GM12875 (cell line): ENCODE data around the gene ACER3.

ENCODE experiments used
- H3K4me3 ChIP-seq: one replicate; pipeline ENCODE4 v1.5.1; 2011; ENCODE audit warnings: low read depth, low read length, control low read depth
- TF ChIP-seq, protein P1 (sequence below): IDR thresholded peaks from 2 replicates; pipeline ENCODE4 v1.5.1; 2011; ENCODE audit warnings: low read depth, mild to moderate bottlenecking, control low read depth, inconsistent platforms, low read length, moderate library complexity, borderline replicate concordance; ENCODE audit not compliant: insufficient read depth

The ACER3 gene

DNA sequence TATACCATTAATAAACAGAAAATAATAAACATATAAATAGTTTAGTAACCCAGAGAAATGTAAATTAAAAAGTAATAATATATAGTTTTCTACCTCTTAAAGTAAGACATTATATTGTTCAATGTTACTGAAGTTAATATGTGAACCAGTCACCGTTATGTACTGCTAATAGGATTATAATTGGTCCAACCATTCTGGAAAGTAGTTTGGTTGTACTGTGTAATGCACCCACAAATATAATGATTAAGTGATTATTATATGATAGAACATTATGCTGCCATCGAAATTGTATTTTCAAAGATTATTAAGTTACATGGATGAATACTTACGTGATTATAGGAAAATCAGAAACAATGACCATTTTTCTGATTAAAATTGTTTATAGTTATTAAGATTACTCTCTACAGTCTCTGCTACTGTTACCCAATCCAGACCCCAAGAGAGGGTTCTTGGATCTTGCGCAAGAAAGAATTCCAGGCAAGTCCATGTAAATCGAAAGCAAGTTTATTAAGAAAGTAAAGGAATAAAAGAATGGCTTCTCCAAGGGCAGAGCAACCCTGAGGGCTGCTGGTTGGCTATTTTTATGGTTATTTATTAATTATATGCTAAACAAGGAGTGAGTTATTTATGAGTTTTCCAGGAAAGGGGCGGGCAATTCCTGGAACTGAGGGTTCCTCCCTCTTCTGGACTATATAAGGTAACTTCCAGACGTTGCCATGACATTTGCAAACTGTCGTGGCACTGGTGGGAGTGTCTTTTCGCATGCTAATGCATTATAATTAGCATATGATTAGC is 50.1 kb downstream of the ACER3 start:
- H3K4me3 ChIP-seq, result no peak overlapping the region
- TF ChIP-seq, protein P1, sequence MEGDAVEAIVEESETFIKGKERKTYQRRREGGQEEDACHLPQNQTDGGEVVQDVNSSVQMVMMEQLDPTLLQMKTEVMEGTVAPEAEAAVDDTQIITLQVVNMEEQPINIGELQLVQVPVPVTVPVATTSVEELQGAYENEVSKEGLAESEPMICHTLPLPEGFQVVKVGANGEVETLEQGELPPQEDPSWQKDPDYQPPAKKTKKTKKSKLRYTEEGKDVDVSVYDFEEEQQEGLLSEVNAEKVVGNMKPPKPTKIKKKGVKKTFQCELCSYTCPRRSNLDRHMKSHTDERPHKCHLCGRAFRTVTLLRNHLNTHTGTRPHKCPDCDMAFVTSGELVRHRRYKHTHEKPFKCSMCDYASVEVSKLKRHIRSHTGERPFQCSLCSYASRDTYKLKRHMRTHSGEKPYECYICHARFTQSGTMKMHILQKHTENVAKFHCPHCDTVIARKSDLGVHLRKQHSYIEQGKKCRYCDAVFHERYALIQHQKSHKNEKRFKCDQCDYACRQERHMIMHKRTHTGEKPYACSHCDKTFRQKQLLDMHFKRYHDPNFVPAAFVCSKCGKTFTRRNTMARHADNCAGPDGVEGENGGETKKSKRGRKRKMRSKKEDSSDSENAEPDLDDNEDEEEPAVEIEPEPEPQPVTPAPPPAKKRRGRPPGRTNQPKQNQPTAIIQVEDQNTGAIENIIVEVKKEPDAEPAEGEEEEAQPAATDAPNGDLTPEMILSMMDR, result no peak

DNA sequence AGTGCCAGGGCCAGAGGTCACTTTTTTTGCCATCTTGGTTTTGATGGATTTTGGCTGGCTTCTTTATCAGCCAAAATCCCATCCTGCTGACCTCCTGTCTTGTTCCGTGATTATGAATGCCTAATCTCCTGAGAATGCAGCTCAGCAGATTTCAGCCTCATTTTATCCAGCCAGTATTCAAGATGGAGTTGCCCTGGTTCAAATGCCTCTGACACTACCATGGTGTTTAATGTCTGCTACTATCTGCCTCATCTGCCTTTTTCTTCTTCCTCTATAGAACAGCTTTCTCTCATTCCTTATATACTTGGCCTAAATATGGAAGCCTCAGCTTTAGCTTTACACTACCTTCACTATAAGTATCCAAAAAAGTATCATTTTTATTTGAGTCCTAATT is 50.7 kb downstream of the ACER3 start:
- H3K4me3 ChIP-seq, result no peak overlapping the region
- TF ChIP-seq, protein P1, result no peak

DNA sequence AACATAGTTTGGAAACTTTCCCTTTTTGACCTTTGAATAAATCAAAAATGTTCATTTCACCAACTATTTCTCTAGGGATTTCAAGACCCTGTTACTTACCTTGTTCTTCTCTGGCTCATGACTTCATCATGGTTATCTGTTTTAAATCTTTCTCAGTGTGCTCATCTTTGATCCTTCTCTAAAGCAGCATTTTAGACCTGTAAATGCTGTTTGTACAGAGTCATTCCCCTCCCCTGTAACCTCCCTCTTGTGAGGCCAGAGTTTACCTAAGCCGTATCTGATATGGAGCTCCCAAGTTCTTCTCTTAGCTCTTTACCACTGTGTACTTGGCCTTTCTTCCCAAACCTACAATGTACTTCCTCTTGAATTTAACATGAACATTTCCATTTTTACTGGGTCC is 56.0 kb downstream of the ACER3 start:
- no peak overlapping the region for H3K4me3 ChIP-seq
- TF ChIP-seq, protein P1, result no peak

DNA sequence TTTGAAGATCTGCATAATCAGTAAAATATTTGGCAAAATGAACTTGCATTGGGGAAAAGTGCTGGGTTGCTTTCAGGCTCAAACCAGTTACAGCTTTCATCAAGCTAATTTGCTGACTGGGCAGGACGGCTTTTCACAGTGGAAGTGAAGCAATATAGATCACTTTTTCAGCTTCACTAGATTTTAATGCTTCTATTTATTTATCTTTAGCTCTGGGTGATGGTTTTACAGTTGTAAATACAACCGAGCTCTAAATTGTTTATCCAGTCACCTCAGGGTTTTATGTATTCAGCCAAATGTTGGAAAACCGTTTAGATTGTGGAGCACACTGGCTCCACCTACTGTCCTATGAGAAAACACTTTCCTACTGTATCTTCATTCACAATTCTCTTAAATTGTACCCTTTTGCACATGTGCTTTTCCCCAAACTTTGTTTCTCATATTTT is 58.2 kb downstream of the ACER3 start:
- TF ChIP-seq, protein P1, result peak; percentile 53; the same call in 1 of the 2 replicates
- no peak overlapping the region for H3K4me3 ChIP-seq

DNA sequence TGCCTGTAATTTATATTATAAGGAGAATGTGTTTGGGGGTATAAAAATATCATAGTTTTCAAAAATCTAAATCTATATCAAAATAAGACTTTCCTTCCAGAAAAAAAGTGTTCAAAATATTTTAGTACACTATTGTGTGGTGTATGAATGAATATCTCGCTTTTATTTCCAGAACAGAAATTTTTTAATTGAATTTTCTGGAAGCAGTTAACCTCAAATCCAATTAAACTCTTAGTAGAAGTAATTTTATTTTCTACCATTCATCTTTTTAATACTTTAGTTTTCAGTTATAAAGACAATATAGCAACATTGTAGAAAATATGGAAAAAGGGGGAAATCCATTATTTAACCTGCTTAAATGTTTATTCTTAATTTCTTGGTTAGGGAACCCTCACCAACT is 58.7 kb downstream of the ACER3 start:
- TF ChIP-seq, protein P1, result no peak

DNA sequence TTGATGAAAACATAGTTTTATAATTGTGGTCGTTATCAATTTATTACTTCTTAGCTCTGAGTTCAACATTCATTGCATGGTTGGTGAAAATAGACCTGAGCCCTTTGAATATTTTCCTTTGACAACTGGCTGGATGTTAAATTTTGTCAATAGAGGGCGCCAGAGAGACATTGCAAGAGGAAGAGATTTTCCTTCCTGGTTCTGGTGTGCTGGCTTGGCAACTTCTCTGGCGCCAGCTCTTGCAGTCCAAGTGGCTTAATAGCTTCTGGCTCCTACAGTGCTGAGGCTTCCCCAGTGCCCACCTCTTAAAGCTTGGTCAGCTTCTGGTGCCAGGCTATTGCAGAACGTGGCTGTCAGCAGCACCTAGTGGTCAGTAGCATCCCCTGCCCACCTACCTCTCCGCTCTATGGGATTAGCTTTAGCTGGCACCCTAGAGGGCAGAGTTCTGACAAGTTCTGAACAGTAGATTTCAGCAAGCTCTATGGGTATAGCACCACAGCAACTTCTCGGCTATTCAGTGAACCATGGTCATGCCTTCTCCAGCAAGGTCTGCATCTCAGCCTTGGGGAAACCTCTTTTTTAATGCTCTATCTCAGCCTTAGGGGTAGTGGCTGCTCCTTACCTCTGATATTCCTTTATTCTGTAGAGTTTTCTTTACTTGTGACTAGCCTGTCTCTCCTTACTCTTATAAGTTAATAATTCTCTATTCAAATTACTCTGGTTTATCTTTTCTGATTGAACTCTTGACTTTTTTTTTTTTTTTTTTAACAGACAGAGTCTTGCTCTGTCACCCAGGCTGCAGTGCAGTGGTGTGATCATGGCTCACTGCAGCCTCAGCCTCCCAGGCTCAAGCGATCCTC is 59.4 kb downstream of the ACER3 start:
- H3K4me3 ChIP-seq, result no peak overlapping the region
- TF ChIP-seq, protein P1, result peak; percentile 70

More for the DNA sequence above, 58.7 kb downstream of the ACER3 start:
- H3K4me3 ChIP-seq, result no peak overlapping the region
